ENCODE results near the gene BRICD5.

The BRICD5 gene

GRCh38 chr16:2170080-2170479 is 40.6 kb downstream of the BRICD5 start:
- Histone ChIP-seq H3K9ac (ENCODE audit: low read depth, low read length) (no peak overlapping the region), H3K4me1 (ENCODE audit: insufficient read depth, low read length) (no peaks in the 10 kb centered on the region), H3K36me3 (ENCODE audit: insufficient read depth, low read length) (peaks cover 8% of the 10 kb centered on the region; the same call in 1 of the 2 replicates), H3K9me3 (ENCODE audit: control insufficient read depth, insufficient read depth, low read length) (no peaks in the 10 kb centered on the region)

DNA sequence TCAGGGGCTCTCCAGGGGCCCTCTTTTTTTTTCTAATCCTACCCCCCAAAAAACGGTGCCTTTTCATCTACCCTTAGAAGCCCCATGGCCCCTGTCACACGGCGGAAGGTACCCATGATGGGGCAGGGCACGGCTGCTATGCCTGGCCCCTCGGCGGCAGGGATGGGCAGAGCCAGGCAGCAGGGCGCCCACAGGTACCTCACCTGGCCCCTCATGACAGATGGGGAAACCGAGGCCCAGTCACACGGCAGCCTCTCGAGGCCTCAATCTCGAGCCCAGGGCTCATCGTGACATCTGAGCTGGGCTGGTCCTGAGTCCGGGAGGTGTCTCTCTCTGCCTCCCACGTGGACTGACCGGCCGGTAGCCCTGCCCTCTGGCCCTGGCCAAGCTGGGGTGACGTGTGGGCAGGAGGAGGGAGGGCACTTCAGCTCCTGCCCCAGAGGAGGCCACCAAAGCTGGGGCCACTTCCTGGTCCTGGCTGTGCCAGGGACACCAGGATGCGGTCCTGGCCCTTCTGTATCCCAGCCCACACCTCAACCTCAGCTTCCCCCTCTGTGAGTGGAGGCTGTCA is 43.5 kb downstream of the BRICD5 start:
- no peak overlapping the region for H3K9ac ChIP-seq (ENCODE audit: low read depth, low read length)
- H3K9me3 ChIP-seq (ENCODE audit: control insufficient read depth, insufficient read depth, low read length) = no peaks in the 10 kb centered on the region
- H3K4me1 ChIP-seq (ENCODE audit: insufficient read depth, low read length) = no peaks in the 10 kb centered on the region
- H3K36me3 ChIP-seq (ENCODE audit: insufficient read depth, low read length) = peaks cover 8% of the 10 kb centered on the region; the same call in 1 of the 2 replicates

DNA sequence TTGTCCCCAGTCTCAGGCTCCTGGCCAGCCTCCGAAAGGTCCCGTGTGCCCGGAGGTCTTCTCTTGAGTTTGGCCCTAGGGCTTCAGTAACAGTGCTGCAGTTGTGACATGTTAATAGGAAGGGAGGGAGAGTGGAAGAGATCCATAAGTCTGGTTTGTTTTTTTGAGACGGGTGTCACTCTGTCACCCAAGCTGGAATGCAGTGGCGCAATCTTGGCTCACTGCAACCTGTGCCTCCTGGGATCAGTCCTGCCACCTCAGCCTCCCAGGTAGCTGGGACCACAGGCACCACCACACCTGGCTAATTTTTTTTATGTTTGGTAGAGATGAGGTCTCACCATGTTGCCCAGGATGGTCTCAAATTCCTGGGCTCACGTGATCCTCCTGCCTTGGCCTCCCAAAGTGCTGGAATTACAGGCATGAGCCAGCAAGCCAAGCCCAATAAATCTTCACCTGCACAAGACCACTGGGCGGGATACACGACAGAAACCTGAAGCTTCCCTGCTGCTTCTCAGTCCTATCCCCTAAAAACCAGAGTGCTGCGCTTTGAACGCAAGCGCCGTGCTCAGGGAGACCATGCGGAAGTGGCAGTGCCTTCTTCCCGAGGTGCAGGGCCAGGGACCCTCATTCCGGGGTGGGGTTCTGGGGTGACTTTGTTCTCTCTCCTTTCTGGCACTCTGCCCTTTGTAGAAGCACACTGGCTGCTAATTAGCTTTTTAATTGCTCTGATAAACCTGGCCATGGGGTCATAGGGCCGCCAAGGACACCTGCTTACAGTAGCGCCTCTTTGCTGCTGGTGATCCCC is 44.2 kb downstream of the BRICD5 start:
- no peaks in the 10 kb centered on the region for H3K9me3 ChIP-seq (ENCODE audit: control insufficient read depth, insufficient read depth, low read length)
- peaks cover 8% of the 10 kb centered on the region; the same call in 1 of the 2 replicates for H3K36me3 ChIP-seq (ENCODE audit: insufficient read depth, low read length)
- H3K9ac ChIP-seq (ENCODE audit: low read depth, low read length) = no peak overlapping the region
- no peaks in the 10 kb centered on the region for H3K4me1 ChIP-seq (ENCODE audit: insufficient read depth, low read length)

DNA sequence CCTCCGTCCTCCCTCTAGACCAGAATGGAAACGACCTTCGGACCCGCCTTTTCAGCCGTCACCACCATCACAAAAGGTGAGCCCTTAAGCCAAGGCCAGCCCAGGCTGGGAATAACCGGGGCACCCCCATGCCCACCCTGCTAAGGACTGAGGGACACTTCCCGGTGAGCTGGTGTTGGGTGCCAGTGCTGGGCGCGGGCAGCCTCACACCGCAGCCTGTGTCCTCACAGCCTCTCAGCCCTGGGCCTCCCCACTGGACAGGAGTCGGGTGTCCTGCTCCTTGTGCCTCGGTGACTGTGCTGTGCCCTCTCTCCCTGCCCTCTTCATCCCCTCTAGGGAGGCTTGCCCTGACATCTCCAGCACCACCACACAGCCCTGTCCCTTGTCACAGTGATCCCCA is 44.8 kb downstream of the BRICD5 start:
- Histone ChIP-seq H3K9me3 (ENCODE audit: control insufficient read depth, insufficient read depth, low read length) (no peaks in the 10 kb centered on the region), H3K36me3 (ENCODE audit: insufficient read depth, low read length) (peaks cover 8% of the 10 kb centered on the region; the same call in 1 of the 2 replicates), H3K9ac (ENCODE audit: low read depth, low read length) (no peak overlapping the region), H3K4me1 (ENCODE audit: insufficient read depth, low read length) (no peaks in the 10 kb centered on the region; the same call in 1 of the 2 replicates)

- peaks cover 8% of the 10 kb centered on the region; the same call in 1 of the 2 replicates for H3K36me3 ChIP-seq (ENCODE audit: insufficient read depth, low read length)
- H3K9me3 ChIP-seq (ENCODE audit: control insufficient read depth, insufficient read depth, low read length) = no peaks in the 10 kb centered on the region
- peaks cover 15% of the 10 kb centered on the region; the same call in 1 of the 2 replicates for H3K4me1 ChIP-seq (ENCODE audit: insufficient read depth, low read length)
- no peak overlapping the region for H3K9ac ChIP-seq (ENCODE audit: low read depth, low read length)
These were observed 47.3 kb downstream of the BRICD5 start for GRCh38 chr16:2163211-2163881.

DNA sequence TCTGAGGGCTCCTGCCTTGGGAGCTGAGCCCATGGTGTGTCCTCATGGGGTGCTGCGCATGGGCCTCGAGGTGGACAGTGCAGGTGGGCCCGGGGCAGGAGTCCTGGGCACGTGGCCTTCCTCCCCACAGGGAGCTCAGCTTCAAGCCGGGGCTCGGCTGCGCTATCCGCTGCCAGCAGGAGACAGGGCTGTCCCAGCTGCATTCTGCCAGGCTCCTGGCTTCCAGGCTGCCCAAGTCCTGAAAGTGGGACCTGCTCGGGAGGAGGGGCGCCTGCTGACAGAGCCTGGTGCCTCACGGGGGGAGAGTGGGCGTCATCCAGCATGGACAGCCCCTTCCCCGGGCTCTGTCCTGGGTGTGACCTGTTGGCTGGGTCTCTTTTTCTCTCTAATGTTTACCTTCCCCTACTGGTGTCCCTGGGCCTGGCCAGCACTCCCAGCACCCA is 48.0 kb downstream of the BRICD5 start:
- Histone ChIP-seq H3K9ac (ENCODE audit: low read depth, low read length) (no peak overlapping the region), H3K4me1 (ENCODE audit: insufficient read depth, low read length) (peaks cover 15% of the 10 kb centered on the region; the same call in 1 of the 2 replicates)

DNA sequence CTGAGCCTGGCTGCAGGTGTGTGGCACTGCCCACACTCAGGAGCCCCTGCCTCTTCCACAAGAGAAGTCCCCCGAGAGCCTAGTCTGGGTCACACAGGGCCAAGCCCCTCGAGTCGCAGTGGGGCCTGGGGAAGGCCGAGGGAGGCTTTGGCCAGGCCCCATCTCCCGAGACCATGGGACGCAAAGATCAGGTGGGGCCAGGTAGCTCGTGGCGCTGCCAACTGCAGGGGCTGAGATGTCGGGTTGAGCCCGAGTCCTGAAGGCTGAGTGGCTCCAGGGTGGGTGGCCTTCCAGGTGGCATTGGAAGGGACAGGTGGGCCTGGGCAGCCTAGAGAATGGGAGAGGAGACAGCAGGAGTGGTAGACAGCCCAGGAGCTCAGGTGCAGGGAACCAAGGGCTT is 48.8 kb downstream of the BRICD5 start:
- Histone ChIP-seq H3K9ac (ENCODE audit: low read depth, low read length) (no peak overlapping the region), H3K36me3 (ENCODE audit: insufficient read depth, low read length) (peaks cover 4% of the 10 kb centered on the region; the same call in 1 of the 2 replicates), H3K9me3 (ENCODE audit: control insufficient read depth, insufficient read depth, low read length) (no peaks in the 10 kb centered on the region), H3K4me1 (ENCODE audit: insufficient read depth, low read length) (peaks cover 15% of the 10 kb centered on the region; the same call in 1 of the 2 replicates)

More for the DNA sequence above, 48.0 kb downstream of the BRICD5 start:
- H3K9me3 ChIP-seq (ENCODE audit: control insufficient read depth, insufficient read depth, low read length) = no peaks in the 10 kb centered on the region
- H3K36me3 ChIP-seq (ENCODE audit: insufficient read depth, low read length) = peaks cover 8% of the 10 kb centered on the region; the same call in 1 of the 2 replicates

DNA sequence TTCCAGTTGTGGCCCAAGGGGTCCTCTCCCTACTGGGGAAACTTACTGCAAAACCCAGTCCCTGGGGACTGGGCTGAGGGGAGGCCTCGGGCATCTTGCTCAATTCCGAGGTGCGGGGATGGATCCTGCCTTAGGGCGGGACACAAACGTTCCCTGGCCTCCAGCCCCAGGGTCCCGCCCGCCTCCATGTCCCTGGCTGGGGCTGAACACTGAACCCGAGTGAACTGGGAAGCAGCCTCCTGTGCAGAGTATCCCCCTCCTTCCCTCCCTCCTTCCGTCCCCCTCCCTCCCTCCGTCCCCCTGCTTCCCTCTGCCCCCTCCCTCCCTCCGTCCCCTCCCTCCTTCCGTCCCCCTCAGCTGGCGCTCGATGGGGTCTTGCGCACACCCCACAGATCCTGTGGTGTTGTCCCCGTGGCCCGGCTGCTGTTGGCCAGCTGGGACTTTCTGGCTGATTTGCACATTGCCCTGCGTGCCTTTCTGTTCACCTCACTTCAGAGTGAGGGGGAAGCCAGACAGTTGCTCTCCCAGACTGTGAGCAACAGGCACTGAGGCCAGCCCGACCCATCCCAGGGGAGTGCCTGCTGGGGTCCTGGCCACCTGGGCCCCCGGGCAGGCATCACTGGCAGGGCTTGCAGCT is 49.6 kb downstream of the BRICD5 start:
- H3K9ac ChIP-seq (ENCODE audit: low read depth, low read length) = 0 out of 2 replicates have a peak overlapping the region, but pooled peaks have one; percentile 18
- peaks cover 15% of the 10 kb centered on the region; the same call in 1 of the 2 replicates for H3K4me1 ChIP-seq (ENCODE audit: insufficient read depth, low read length)
- H3K36me3 ChIP-seq (ENCODE audit: insufficient read depth, low read length) = peaks cover 3% of the 10 kb centered on the region; the same call in 1 of the 2 replicates
- H3K9me3 ChIP-seq (ENCODE audit: control insufficient read depth, insufficient read depth, low read length) = no peaks in the 10 kb centered on the region
